Loucy (cell line): ENCODE results near the gene ANKRD55.
"Not testable (repeated sequence)": the region's sequence is repeated elsewhere in the genome, so short reads cannot be mapped to it uniquely, and the experiment has no call there.

Experiments
- H2AFZ ChIP-seq: fragments of 200-600 bp; sonication (generic); 2 replicates; pipeline ENCODE4 v1.6.0; 2016; ENCODE audit warnings: antibody characterized with exemption, mild to moderate bottlenecking, low read length, moderate library complexity
- H3F3A ChIP-seq: fragments of 200-600 bp; 2 replicates; pipeline ENCODE4 v1.6.0; 2016; ENCODE audit warnings: antibody characterized with exemption, low read depth, mild to moderate bottlenecking
- H3K27me3 ChIP-seq: fragments of 200-600 bp; sonication (generic); 2 replicates; pipeline ENCODE4 v1.6.1; 2014; ENCODE audit warnings: low read length, mild to moderate bottlenecking; ENCODE audit not compliant: insufficient read depth, poor library complexity, severe bottlenecking
- H3K36me3 ChIP-seq: fragments of 200-600 bp; sonication (generic); 2 replicates; pipeline ENCODE4 v1.6.1; 2016; ENCODE audit warnings: low read length; ENCODE audit not compliant: insufficient read depth
- H3K4me1 ChIP-seq: fragments of 200-600 bp; sonication (generic); 2 replicates; pipeline ENCODE4 v1.5.1; 2014; ENCODE audit warnings: low read length, mild to moderate bottlenecking; ENCODE audit not compliant: insufficient read depth, poor library complexity, severe bottlenecking
- H3K4me2 ChIP-seq: fragments of 200-600 bp; sonication (generic); 2 replicates; pipeline ENCODE4 v1.6.0; 2014; ENCODE audit warnings: antibody characterized with exemption, low read length, low read depth, mild to moderate bottlenecking; ENCODE audit not compliant: poor library complexity, severe bottlenecking
- H3K4me3 ChIP-seq: fragments of 200-600 bp; sonication (generic); 2 replicates; pipeline ENCODE4 v1.5.1; 2014; ENCODE audit warnings: low read length, mild to moderate bottlenecking, mixed read lengths; ENCODE audit not compliant: poor library complexity, severe bottlenecking
- H3K79me2 ChIP-seq: fragments of 200-600 bp; sonication (generic); 2 replicates; pipeline ENCODE4 v1.6.1; 2014; ENCODE audit warnings: low read length; ENCODE audit not compliant: insufficient read depth
- H3K9ac ChIP-seq: fragments of 200-600 bp; sonication (generic); 2 replicates; pipeline ENCODE4 v1.6.0; 2014; ENCODE audit warnings: mild to moderate bottlenecking, low read depth, low read length, moderate library complexity; ENCODE audit not compliant: poor library complexity, severe bottlenecking
- H3K9me2 ChIP-seq: fragments of 200-600 bp; sonication (generic); replicated peaks from 2 replicates; pipeline ENCODE4 v1.6.1; 2016; ENCODE audit warnings: low read depth, low read length, mixed read lengths
- H3K9me3 ChIP-seq: fragments of 200-600 bp; sonication (generic); 2 replicates; pipeline ENCODE4 v1.6.1; 2014; ENCODE audit warnings: mild to moderate bottlenecking, antibody characterized with exemption, low read length, low read depth; ENCODE audit not compliant: insufficient read depth
- H4K20me1 ChIP-seq: fragments of 200-600 bp; sonication (generic); 2 replicates; pipeline ENCODE4 v1.6.0; 2014; ENCODE audit warnings: antibody characterized with exemption, low read length, mild to moderate bottlenecking; ENCODE audit not compliant: insufficient read depth, poor library complexity, severe bottlenecking
- EZH2phosphoT487 ChIP-seq: fragments of 200-600 bp; IDR thresholded peaks from 2 replicates; pipeline ENCODE4 v1.6.1; 2018; ENCODE audit warnings: antibody characterized with exemption, mild to moderate bottlenecking, moderate library complexity, borderline replicate concordance
- TF ChIP-seq, protein P1 (sequence below): fragments of 200-600 bp; sonication (generic); conservative IDR thresholded peaks from 2 replicates; pipeline ENCODE4 v1.5.1; 2014; ENCODE audit warnings: mild to moderate bottlenecking, antibody characterized with exemption, low read length

ANKRD55 gene

DNA sequence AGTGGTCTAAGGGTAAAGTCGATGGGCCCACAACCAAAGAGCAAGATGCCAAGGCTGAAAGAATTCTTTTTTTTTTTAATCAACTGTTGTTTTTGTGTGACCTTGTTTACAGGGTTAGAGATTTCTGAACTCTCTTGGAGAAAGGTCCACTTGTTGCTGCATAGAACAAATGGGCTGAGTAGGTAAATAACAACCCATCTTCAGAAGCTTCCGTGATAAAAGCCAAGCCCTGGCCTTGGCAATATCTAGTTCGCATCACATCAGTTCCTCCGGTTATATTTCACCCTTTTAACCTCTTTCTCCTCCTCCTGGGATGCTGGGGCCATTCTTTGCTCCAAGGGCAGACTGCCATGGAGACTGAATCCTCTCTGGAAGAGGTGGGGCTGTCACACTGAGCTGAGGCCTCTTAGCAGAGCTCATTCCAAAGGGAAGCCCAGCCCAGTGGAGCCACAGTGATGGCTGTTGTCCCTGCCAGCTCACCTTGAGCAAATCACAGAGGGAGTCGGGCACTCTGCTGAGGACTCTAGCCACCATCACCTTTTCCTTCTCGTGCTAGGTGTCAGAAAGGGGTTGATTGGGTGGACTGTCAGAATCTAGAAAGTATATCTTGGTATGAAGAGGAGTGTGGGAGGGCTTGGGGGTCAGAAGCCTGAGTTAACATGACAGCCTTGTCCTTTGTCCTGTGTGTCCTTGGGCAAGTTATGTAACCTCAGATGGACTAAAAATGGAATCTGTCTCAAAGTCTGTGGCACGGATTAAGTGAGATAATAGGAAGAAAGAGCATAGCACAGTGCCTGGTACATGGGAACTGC is 17.9 kb downstream of the ANKRD55 start:
- H2AFZ ChIP-seq: no peak overlapping the region
- no peaks in the 10 kb centered on the region for H3K9me2 ChIP-seq
- no peaks in the 10 kb centered on the region for H3K36me3 ChIP-seq
- TF ChIP-seq, protein P1, sequence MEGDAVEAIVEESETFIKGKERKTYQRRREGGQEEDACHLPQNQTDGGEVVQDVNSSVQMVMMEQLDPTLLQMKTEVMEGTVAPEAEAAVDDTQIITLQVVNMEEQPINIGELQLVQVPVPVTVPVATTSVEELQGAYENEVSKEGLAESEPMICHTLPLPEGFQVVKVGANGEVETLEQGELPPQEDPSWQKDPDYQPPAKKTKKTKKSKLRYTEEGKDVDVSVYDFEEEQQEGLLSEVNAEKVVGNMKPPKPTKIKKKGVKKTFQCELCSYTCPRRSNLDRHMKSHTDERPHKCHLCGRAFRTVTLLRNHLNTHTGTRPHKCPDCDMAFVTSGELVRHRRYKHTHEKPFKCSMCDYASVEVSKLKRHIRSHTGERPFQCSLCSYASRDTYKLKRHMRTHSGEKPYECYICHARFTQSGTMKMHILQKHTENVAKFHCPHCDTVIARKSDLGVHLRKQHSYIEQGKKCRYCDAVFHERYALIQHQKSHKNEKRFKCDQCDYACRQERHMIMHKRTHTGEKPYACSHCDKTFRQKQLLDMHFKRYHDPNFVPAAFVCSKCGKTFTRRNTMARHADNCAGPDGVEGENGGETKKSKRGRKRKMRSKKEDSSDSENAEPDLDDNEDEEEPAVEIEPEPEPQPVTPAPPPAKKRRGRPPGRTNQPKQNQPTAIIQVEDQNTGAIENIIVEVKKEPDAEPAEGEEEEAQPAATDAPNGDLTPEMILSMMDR: no peak
- TF ChIP-seq EZH2phosphoT487: no peak
- no peak overlapping the region for H3K4me2 ChIP-seq
- no peaks in the 10 kb centered on the region for H3F3A ChIP-seq
- H3K9ac ChIP-seq: no peak overlapping the region
- H3K27me3 ChIP-seq: no peaks in the 10 kb centered on the region
- no peaks in the 10 kb centered on the region for H4K20me1 ChIP-seq
- no peaks in the 10 kb centered on the region for H3K4me1 ChIP-seq
- peaks cover 8% of the 10 kb centered on the region; the same call in 1 of the 2 replicates for H3K9me3 ChIP-seq
- H3K79me2 ChIP-seq: no peaks in the 10 kb centered on the region
- no peak overlapping the region for H3K4me3 ChIP-seq

DNA sequence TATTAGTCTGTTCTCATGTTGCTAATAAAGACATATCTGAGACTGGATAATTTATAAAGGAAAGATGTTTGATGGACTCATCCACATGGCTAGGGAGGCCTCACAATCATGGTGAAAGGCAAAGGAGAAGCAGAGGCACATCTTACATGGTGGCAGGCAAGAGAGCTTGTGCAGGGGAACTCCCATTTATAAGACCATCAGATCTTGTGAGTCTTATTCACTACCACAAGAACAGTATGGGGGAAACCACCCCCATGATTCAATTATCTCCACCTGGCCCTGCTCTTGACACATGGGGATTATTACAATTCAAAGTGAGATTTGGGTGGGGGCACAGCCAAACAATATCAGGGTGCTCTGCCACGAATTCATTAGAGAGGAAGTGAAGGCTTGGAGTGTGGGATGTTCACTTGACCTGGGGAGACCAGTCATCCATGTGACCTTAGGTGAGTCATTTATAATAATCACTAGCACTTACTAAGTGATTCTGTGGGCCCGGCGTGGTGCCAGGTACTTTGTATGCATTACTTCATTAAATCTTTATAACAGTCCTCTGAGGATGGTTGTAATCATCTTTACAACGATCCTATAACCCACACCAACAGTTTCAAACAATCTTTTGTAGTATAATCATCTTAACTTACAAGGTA is 19.1 kb downstream of the ANKRD55 start:
- not testable (repeated sequence) for H2AFZ ChIP-seq, H3K79me2 ChIP-seq, H3F3A ChIP-seq, H3K36me3 ChIP-seq, H3K9ac ChIP-seq, H3K9me2 ChIP-seq, H3K4me1 ChIP-seq, H3K9me3 ChIP-seq, H3K4me2 ChIP-seq, H4K20me1 ChIP-seq, H3K4me3 ChIP-seq, H3K27me3 ChIP-seq

DNA sequence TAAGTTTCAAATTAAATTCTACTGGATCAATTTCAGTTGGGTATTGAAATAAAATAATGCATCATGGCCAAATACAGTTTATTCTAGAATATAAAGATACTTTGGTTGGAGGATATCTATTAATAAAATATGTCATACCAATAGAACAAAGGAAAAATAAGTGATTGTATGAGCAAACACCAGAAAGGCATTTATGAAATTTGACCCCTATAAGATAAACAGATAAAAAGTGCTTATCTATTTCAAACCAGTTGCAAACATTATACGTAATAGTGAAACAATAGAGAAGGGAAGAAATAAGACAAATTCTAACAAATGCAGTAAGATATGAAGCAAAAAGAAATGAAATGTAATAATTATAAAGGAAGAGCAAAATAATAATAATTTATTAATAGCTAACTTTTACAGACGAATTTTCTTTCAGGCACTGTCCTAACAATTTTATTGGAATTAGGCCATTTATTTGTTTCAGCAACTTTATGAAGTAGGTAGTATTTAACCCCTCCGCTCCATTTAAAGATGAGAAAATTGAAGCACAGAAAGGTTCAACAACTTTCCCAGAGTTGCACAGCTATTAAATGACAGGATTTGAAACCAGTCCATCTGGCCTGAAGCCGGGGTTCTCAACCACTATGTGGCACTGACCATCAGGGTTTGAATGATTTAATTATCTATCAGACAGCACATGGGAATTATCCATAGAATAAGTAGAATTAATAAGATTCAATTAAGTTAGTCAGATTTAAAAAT is 20.8 kb downstream of the ANKRD55 start:
- H4K20me1 ChIP-seq: no peaks in the 10 kb centered on the region
- no peaks in the 10 kb centered on the region for H3K79me2 ChIP-seq
- H3K27me3 ChIP-seq: no peaks in the 10 kb centered on the region
- H3K4me3 ChIP-seq: no peak overlapping the region
- no peaks in the 10 kb centered on the region for H3F3A ChIP-seq
- H3K9ac ChIP-seq: no peak overlapping the region
- H3K4me2 ChIP-seq: no peak overlapping the region
- H3K9me3 ChIP-seq: peaks cover 8% of the 10 kb centered on the region; the same call in 1 of the 2 replicates
- no peaks in the 10 kb centered on the region for H3K9me2 ChIP-seq
- H2AFZ ChIP-seq: no peak overlapping the region
- H3K36me3 ChIP-seq: no peaks in the 10 kb centered on the region
- TF ChIP-seq, protein P1: no peak
- no peak for TF ChIP-seq EZH2phosphoT487
- no peaks in the 10 kb centered on the region for H3K4me1 ChIP-seq
